Fibroblast of pulmonary artery (primary cell): ENCODE data around the gene HEBP2.

Source experiments
- DNase-seq: peaks from one replicate; pipeline ENCODE4 v3.0.0-alpha.2; 2010; ENCODE audit warnings: low read depth
- H3K4me3 ChIP-seq: replicated peaks from 2 replicates; pipeline ENCODE4 v1.5.1; 2011; ENCODE audit warnings: low read depth, mild to moderate bottlenecking, control low read depth, low read length, moderate library complexity
- TF ChIP-seq, protein P1 (sequence below): IDR thresholded peaks from 2 replicates; pipeline ENCODE4 v1.5.1; 2011; ENCODE audit warnings: mild to moderate bottlenecking, control low read depth, low read length, inconsistent platforms; ENCODE audit errors: missing control alignments

HEBP2 gene

GRCh38 chr6:138440296-138440695 is 36.3 kb downstream of the HEBP2 start:
- H3K4me3 ChIP-seq = no peak overlapping the region
- DNase-seq = no peak
- TF ChIP-seq, protein P1, sequence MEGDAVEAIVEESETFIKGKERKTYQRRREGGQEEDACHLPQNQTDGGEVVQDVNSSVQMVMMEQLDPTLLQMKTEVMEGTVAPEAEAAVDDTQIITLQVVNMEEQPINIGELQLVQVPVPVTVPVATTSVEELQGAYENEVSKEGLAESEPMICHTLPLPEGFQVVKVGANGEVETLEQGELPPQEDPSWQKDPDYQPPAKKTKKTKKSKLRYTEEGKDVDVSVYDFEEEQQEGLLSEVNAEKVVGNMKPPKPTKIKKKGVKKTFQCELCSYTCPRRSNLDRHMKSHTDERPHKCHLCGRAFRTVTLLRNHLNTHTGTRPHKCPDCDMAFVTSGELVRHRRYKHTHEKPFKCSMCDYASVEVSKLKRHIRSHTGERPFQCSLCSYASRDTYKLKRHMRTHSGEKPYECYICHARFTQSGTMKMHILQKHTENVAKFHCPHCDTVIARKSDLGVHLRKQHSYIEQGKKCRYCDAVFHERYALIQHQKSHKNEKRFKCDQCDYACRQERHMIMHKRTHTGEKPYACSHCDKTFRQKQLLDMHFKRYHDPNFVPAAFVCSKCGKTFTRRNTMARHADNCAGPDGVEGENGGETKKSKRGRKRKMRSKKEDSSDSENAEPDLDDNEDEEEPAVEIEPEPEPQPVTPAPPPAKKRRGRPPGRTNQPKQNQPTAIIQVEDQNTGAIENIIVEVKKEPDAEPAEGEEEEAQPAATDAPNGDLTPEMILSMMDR = no peak

DNA sequence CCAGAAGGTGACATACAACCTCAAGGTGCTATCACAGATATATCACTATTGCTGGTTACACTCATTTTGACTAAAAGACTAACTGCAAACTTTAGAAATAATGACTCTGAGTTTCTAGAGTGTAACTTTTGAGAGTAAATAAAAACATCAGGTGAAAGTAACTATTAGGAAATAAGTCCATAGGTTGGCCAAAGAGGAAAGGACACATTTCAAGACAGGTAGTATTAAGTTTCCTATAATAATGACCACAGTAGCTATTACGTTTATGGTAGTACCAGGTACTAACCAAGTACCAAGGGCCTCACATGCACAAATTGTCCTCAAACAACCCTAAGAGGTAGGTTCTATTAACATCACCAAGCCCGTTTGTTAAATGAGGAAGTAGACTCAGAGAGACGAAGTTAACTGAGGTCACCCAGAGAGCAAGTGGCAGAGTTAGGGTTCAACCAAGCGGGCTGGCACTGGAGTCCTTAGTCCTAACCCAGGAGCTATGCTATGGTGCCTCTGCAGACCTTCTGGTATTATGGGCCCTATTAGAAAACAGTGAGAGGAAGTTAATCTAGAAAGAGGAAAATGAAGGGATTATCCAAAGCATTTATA is 36.8 kb downstream of the HEBP2 start:
- no peak for DNase-seq
- TF ChIP-seq, protein P1 = no peak
- no peak overlapping the region for H3K4me3 ChIP-seq

- H3K4me3 ChIP-seq = no peak overlapping the region
- DNase-seq = no peak
- TF ChIP-seq, protein P1 = no peak
Measured at GRCh38 chr6:138441965-138442364, 37.9 kb downstream of the HEBP2 start.

GRCh38 chr6:138442663-138443062 is 38.6 kb downstream of the HEBP2 start:
- no peak overlapping the region for H3K4me3 ChIP-seq
- no peak for DNase-seq
- TF ChIP-seq, protein P1 = no peak

GRCh38 chr6:138443979-138444378 is 40.0 kb downstream of the HEBP2 start:
- TF ChIP-seq, protein P1 = no peak
- no peak for DNase-seq
- H3K4me3 ChIP-seq = no peak overlapping the region

GRCh38 chr6:138446821-138447220 is 42.8 kb downstream of the HEBP2 start:
- TF ChIP-seq, protein P1 = no peak
- DNase-seq = no peak
- no peak overlapping the region for H3K4me3 ChIP-seq

DNA sequence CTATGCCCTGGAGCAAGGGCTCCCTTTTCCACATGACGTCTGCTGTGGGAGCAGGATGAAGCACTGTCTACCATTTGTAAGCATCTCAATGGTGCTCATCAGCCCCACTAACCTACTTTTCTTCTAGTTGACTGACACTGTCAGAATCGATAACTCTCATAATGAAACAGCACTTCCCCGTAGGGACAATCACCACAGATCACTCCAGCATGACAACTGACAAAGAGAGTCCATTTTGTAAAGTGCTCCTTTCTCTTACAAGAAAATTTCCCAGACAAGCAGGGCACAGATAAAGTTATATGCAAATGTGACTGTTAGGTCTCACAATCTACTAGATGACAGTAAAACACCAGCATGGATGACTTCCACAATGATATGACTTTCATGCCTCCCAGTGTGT is 46.4 kb downstream of the HEBP2 start:
- TF ChIP-seq, protein P1 = no peak
- H3K4me3 ChIP-seq = no peak overlapping the region
- no peak for DNase-seq
